Colonic mucosa (tissue), 4 donors: Measurements from ENCODE around the gene NIFK. TPM values are rescaled to one million over a fixed set of nuclear protein-coding genes. Genes with fewer than 3 reads are reported as not detected.
A peak's percentile ranks its signal among the peaks of the same experiment; 100 is the strongest.
"Not testable (repeated sequence)": the region's sequence is repeated elsewhere in the genome, so short reads cannot be mapped to it uniquely, and the experiment has no call there.

ENCODE experiments used
- DNase-seq: peaks from one replicate; pipeline ENCODE4 v3.0.0-alpha.2; 2020
- H3K27ac ChIP-seq: fragments of 200-600 bp; one replicate; pipeline ENCODE4 v1.8.0; 2021
- H3K27me3 ChIP-seq: fragments of 200-600 bp; one replicate; pipeline ENCODE4 v1.8.0; 2021
- H3K36me3 ChIP-seq: fragments of 200-600 bp; one replicate; pipeline ENCODE4 v1.8.0; 2021
- H3K4me1 ChIP-seq: fragments of 200-600 bp; one replicate; pipeline ENCODE4 v1.8.0; 2021; ENCODE audit warnings: mild to moderate bottlenecking
- H3K4me3 ChIP-seq: fragments of 200-600 bp; one replicate; pipeline ENCODE4 v1.8.0; 2021
- H3K9ac ChIP-seq, 2 donors: one replicate each; pipeline ENCODE4 v1.7.0; 2013; ENCODE audit warnings: control low read depth in 2 of 2, low read depth in 2 of 2, low read length in 2 of 2
- H3K9me3 ChIP-seq: fragments of 200-600 bp; one replicate; pipeline ENCODE4 v1.8.0; 2021
- CTCF ChIP-seq: fragments of 200-600 bp; IDR thresholded peaks from one replicate; pipeline ENCODE4 v1.8.0; 2022; ENCODE audit warnings: antibody characterized with exemption, mild to moderate bottlenecking
- intact Hi-C: fragments of 100-400 bp; cut with DNase I; formaldehyde crosslinking; loops from one replicate; pipeline ENCODE4 v1.14.1; 2022
- total RNA-seq, 2 donors: library from RNA; stranded (reverse); fragmentation: NEBNext Ultra II Directional in 1 of 2; extraction: Animal tissue kit (Norgen Biotek cat#: 25700) in 1 of 2; gene quantifications; one replicate each; pipeline ENCODE4 v1.2.1, GENCODE V29; 2021
- donor health status: healthy.
- donor health status: DM: no; HTN: no; CAD: no.
- donor health status: DM: no; HTN: no; CAD: no.

Gene NIFK
- total RNA-seq, 2 donors from 2014 or later = 32.9 to 57.7 TPM

- Histone ChIP-seq H3K4me3 (no peak overlapping the region), H3K36me3 (no peaks in the 10 kb centered on the region), H3K4me1 (no peaks in the 10 kb centered on the region), H3K27me3 (no peaks in the 10 kb centered on the region), H3K9ac (peak overlapping the region in 1 of 2 donors; percentile 16), H3K9me3 (no peaks in the 10 kb centered on the region), H3K27ac (peak overlapping the region; percentile 72)
- peak; percentile 47 for DNase-seq
- no peak for TF ChIP-seq CTCF
- intact Hi-C loops = no loop called here
Measured at GRCh38 chr2:121707344-121707919, 29.2 kb downstream of the NIFK start.

GRCh38 chr2:121705958-121706357 is 30.7 kb downstream of the NIFK start:
- Histone ChIP-seq H3K9ac (no peak overlapping the region), H3K9me3 (no peaks in the 10 kb centered on the region), H3K27me3 (no peaks in the 10 kb centered on the region), H3K4me1 (no peaks in the 10 kb centered on the region), H3K4me3 (no peak overlapping the region), H3K36me3 (no peaks in the 10 kb centered on the region), H3K27ac (no peak overlapping the region)
- DNase-seq = no peak
- TF ChIP-seq CTCF = no peak
- intact Hi-C loops = no loop called here

- DNase-seq = no peak
- Histone ChIP-seq H3K4me1 (no peaks in the 10 kb centered on the region), H3K27me3 (no peaks in the 10 kb centered on the region), H3K9me3 (no peaks in the 10 kb centered on the region), H3K9ac (no peak overlapping the region), H3K27ac (no peak overlapping the region), H3K36me3 (no peaks in the 10 kb centered on the region), H3K4me3 (no peak overlapping the region)
- no peak for TF ChIP-seq CTCF
- intact Hi-C loops = no loop called here
Measured at GRCh38 chr2:121705390-121705789, 31.3 kb downstream of the NIFK start.

GRCh38 chr2:121701761-121702160 is 34.9 kb downstream of the NIFK start:
- H3K27me3 ChIP-seq, H3K4me3 ChIP-seq, H3K27ac ChIP-seq, H3K9me3 ChIP-seq, intact Hi-C loops, H3K9ac ChIP-seq, H3K36me3 ChIP-seq, H3K4me1 ChIP-seq, DNase-seq: not testable (repeated sequence)

- Histone ChIP-seq H3K9me3 (no peaks in the 10 kb centered on the region), H3K4me1 (no peaks in the 10 kb centered on the region), H3K27ac (no peak overlapping the region), H3K9ac (no peak overlapping the region), H3K27me3 (no peaks in the 10 kb centered on the region), H3K36me3 (no peaks in the 10 kb centered on the region), H3K4me3 (no peak overlapping the region)
- TF ChIP-seq CTCF = no peak
- peak; percentile 37 for DNase-seq
- intact Hi-C loops = no loop called here
Measured at GRCh38 chr2:121699421-121700333, 37.0 kb downstream of the NIFK start.
